Breast epithelium (tissue), 4 donors: ENCODE measurements around the gene CLMP. TPM values are rescaled to one million over a fixed set of nuclear protein-coding genes. Genes with fewer than 3 reads are reported as not detected.
A peak's percentile ranks its signal among the peaks of the same experiment; 100 is the strongest.

ENCODE experiments used
- DNase-seq, 2 donors: peaks; one replicate each; pipeline ENCODE4 v3.0.0-alpha.2; 2019; ENCODE audit warnings: low spot score in 2 of 2
- H3K27ac ChIP-seq, 2 donors: fragments of 200-600 bp; sonication (generic) in 1 of 2; one replicate each; pipeline ENCODE4 v1.5.1; 2016 to 2019; ENCODE audit warnings: mild to moderate bottlenecking in 1 of 2
- H3K27me3 ChIP-seq, 2 donors: fragments of 200-600 bp; sonication (generic) in 1 of 2; one replicate each; pipeline versions ENCODE4 v1.5.1 to v1.6.0; 2017 to 2019; ENCODE audit warnings: control low read depth in 1 of 2, mild to moderate bottlenecking in 1 of 2
- H3K36me3 ChIP-seq: fragments of 200-600 bp; one replicate; pipeline ENCODE4 v1.5.1; 2019
- H3K4me1 ChIP-seq, 2 donors: fragments of 200-600 bp; sonication (generic); one replicate each; pipeline ENCODE4 v1.5.1; 2016 to 2019; ENCODE audit warnings: control low read depth in 1 of 2
- H3K4me3 ChIP-seq, 3 donors: fragments of 200-600 bp; sonication (generic); 1 replicate in 2 of 3; 2 replicates in 1 of 3; pipeline ENCODE4 v1.5.1; 2016 to 2019; ENCODE audit warnings: mild to moderate bottlenecking in 3 of 3, moderate library complexity in 2 of 3
- H3K9me3 ChIP-seq, 2 donors: fragments of 200-600 bp; sonication (generic) in 1 of 2; one replicate each; pipeline ENCODE4 v1.5.1; 2016 to 2019; ENCODE audit warnings: control low read depth in 1 of 2
- POLR2A ChIP-seq: fragments of 450-650 bp; IDR thresholded peaks from one replicate; pipeline ENCODE4 v1.6.1; 2016; ENCODE audit warnings: antibody characterized with exemption, mild to moderate bottlenecking, moderate library complexity
- POLR2AphosphoS5 ChIP-seq, 3 donors: sonication (generic); formaldehyde crosslinking; IDR thresholded peaks; one replicate each; pipeline ENCODE4 v1.6.1; 2017; ENCODE audit warnings: antibody characterized with exemption in 3 of 3
- intact Hi-C: fragments of 100-400 bp; cut with DNase I; formaldehyde crosslinking; loops from one replicate; pipeline ENCODE4 v1.15.1; 2023; ENCODE audit warnings: low total_unique reads
- total RNA-seq, 3 donors: library from RNA; depleted of rRNA; stranded (reverse); fragments of >200 nt; gene quantifications; one replicate each; pipeline ENCODE4 v1.1.0, GENCODE V29; 2016
- TF ChIP-seq, protein P1 (sequence below), 3 donors: fragments of 450-650 bp; IDR thresholded peaks; one replicate each; pipeline ENCODE4 v1.5.1; 2016 to 2017; ENCODE audit warnings: antibody characterized with exemption in 3 of 3, mild to moderate bottlenecking in 3 of 3, moderate library complexity in 3 of 3

Gene CLMP
- total RNA-seq, 3 donors from 2014 or later, result 70.8 to 241 (median 82.9) TPM

DNA sequence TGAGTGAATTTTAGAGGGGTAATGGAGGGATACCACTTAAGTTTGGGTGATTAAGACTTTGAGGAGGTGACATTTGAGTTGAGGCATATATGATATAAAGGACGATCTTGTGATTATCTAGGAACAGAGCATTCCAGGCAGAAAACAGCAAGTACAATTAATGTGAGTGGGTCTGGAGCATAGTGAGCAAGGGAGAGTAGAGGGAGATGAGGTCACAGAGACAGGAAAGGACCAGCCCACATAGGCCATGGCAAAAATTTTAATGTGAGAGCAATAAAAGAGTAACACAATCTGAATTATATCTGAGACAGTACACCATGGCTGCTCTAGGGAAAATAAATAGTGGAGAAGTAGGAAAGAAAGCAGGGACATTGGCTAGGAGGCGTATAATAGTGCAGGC lies 118.6 kb downstream of the CLMP start:
- DNase-seq, result no peak
- no peaks in the 10 kb centered on the region for H3K27me3 ChIP-seq
- TF ChIP-seq POLR2A (no peak), POLR2AphosphoS5 (IDR thresholded peaks at IDR 0.05) (no peak)
- TF ChIP-seq, protein P1, sequence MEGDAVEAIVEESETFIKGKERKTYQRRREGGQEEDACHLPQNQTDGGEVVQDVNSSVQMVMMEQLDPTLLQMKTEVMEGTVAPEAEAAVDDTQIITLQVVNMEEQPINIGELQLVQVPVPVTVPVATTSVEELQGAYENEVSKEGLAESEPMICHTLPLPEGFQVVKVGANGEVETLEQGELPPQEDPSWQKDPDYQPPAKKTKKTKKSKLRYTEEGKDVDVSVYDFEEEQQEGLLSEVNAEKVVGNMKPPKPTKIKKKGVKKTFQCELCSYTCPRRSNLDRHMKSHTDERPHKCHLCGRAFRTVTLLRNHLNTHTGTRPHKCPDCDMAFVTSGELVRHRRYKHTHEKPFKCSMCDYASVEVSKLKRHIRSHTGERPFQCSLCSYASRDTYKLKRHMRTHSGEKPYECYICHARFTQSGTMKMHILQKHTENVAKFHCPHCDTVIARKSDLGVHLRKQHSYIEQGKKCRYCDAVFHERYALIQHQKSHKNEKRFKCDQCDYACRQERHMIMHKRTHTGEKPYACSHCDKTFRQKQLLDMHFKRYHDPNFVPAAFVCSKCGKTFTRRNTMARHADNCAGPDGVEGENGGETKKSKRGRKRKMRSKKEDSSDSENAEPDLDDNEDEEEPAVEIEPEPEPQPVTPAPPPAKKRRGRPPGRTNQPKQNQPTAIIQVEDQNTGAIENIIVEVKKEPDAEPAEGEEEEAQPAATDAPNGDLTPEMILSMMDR (IDR thresholded peaks at IDR 0.05), result no peak
- no peaks in the 10 kb centered on the region for H3K4me1 ChIP-seq
- intact Hi-C loops, result no loop called here
- no peak overlapping the region for H3K27ac ChIP-seq
- H3K36me3 ChIP-seq, result no peaks in the 10 kb centered on the region
- no peaks in the 10 kb centered on the region for H3K9me3 ChIP-seq
- no peak overlapping the region for H3K4me3 ChIP-seq

DNA sequence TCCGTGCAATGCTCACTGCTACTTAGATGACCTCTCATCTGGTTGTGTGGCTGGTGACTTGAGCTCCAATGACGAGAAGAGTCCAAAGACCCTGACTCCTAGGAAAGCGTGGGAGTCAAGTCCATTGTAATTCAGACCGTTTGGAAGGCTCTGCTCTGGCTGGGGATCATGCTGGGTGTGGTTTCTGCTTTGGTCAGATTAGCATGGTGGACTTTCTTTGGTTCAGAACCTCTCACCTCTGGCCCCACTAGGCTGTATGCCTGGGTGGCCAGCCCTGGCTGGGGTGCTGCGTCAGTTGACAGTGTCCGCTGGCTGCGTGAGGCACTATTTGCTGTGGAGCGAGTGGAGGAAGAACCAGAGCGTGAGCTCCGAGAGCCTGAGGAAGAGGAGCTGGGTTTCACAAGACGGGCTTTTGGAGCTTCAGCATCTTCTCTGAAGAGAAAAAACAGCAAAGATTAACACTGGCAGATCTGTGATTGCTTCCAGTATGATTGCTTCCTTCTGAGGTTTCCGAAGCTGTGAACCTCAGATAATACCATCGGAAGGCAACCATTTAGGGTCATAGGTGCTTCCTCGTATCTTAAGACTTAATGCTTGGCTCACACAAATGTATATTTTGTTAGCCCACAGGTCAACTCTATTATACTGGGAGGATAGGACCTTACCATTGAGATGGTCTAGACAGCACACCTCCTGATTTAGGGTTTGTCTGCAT lies 121.5 kb downstream of the CLMP start:
- intact Hi-C loops, result no loop called here
- TF ChIP-seq POLR2AphosphoS5 (IDR thresholded peaks at IDR 0.05), result no peak
- no peak for TF ChIP-seq POLR2A
- Histone ChIP-seq H3K36me3 (no peaks in the 10 kb centered on the region), H3K4me3 (no peak overlapping the region), H3K4me1 (no peaks in the 10 kb centered on the region), H3K9me3 (no peaks in the 10 kb centered on the region), H3K27ac (no peak overlapping the region), H3K27me3 (no peaks in the 10 kb centered on the region)
- no peak for DNase-seq

DNA sequence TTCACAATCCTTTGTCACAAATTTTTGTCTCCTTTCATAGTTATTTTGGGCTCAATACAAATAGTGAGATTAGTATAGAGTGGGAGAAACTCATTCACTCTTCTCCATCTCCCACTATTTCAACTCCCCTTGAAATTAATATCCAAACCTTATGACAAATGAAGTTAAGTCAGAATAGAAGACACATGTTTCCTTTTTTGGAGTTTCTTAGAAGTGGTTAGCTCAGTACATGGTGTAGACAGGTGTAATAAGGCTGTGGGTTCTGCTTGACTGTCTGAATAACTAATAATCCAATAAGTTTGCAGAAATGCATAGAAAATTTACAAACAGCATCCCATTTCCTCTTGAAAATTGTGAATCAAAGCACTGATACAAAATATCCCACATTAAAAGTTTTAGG lies 122.3 kb downstream of the CLMP start:
- Histone ChIP-seq H3K36me3 (no peaks in the 10 kb centered on the region), H3K27ac (peak overlapping the region in 1 of 2 donors; percentile 4), H3K4me1 (no peaks in the 10 kb centered on the region), H3K27me3 (no peaks in the 10 kb centered on the region), H3K4me3 (no peak overlapping the region), H3K9me3 (no peaks in the 10 kb centered on the region)
- DNase-seq, result no peak
- intact Hi-C loops, result no loop called here
- TF ChIP-seq POLR2AphosphoS5 (IDR thresholded peaks at IDR 0.05), result no peak
- no peak for TF ChIP-seq POLR2A
- TF ChIP-seq, protein P1 (IDR thresholded peaks at IDR 0.05), result no peak

DNA sequence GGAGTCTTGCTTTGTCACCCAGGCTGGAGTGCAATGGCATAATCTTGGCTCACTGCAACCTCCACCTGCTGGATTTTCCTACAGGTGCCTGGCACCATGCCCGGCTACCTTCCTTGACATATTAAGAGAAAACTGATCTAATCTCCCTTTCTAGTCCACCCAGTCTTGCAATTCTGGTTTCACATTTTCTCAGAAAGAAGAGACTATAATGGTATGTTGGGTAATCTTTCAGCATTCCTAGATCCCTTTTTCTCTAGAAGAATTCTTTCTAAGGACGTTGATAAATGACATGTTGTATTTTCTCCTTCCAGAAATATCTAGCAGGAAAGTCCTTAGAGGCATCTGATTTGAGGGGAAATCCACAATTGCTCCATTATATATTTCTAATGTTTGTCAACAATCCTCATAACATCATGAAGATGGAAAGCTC lies 122.7 kb downstream of the CLMP start:
- TF ChIP-seq, protein P1 (IDR thresholded peaks at IDR 0.05), result no peak
- no peak for TF ChIP-seq POLR2AphosphoS5 (IDR thresholded peaks at IDR 0.05)
- H3K4me1 ChIP-seq, result no peaks in the 10 kb centered on the region
- peak overlapping the region; percentile 4 to 52 for H3K27ac ChIP-seq
- no peaks in the 10 kb centered on the region for H3K9me3 ChIP-seq
- H3K36me3 ChIP-seq, result no peaks in the 10 kb centered on the region
- H3K4me3 ChIP-seq, result no peak overlapping the region
- intact Hi-C loops, result no loop called here
- no peaks in the 10 kb centered on the region for H3K27me3 ChIP-seq
- peak; percentile 63 to 85 for DNase-seq

DNA sequence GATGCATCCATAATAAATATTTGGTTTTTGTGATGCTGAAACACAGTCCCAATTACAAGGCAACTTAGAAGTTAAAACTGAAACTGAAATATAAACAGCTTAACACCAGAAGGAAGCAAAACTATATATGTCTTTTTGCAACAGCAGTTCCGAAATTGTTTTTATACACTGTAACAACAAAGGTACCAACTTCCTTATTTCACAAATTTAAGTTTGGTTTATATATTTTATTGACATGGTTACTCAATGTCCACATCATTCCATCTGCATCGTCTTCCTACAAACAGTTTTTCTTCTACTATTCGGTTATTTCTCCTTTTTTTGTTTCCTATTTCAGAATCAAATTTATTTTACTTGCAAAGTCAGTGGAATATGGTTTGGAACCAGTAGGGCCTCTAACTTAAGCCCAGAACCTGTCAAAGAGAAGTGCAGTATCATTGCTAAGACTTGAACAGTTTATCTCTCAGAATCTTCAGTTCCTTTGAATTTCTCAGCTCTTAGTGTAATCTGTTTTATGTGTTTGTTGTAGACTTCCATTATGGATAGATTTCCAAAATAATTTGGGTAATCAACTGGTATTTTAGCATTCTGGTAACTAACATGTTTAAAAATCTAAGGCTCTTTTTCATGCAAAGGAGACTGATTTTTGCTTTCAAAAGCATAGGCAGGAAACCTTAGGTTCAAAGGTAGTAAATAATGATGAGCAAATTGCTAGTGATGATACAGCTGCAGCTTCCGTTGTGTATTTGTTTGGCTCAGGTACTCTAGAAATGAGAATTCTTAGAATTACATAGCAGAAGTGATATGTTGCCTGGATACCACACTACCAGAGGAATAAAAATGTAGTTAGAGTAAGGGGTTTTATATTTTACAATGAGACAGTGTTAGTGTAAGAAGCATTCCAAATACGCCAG lies 124.9 kb downstream of the CLMP start:
- peak overlapping the region in 1 of 2 donors; percentile 24 for H3K27ac ChIP-seq
- intact Hi-C loops, result no loop called here
- TF ChIP-seq, protein P1 (IDR thresholded peaks at IDR 0.05), result no peak
- TF ChIP-seq POLR2AphosphoS5 (IDR thresholded peaks at IDR 0.05) (no peak), POLR2A (no peak)
- DNase-seq, result no peak
- H3K27me3 ChIP-seq, result no peaks in the 10 kb centered on the region
- no peaks in the 10 kb centered on the region for H3K9me3 ChIP-seq
- no peaks in the 10 kb centered on the region for H3K36me3 ChIP-seq
- H3K4me3 ChIP-seq, result peak overlapping the region in 1 of 3 donors; percentile 29
- no peaks in the 10 kb centered on the region for H3K4me1 ChIP-seq
